NCI-H460 (cell line): Measurements from ENCODE around the gene BAHCC1. TPM values are rescaled to one million over a fixed set of nuclear protein-coding genes. Genes with fewer than 3 reads are reported as not detected.
"Not testable (repeated sequence)": the region's sequence is repeated elsewhere in the genome, so short reads cannot be mapped to it uniquely, and the experiment has no call there.

Source experiments
- DNase-seq: peaks from one replicate; pipeline ENCODE4 v3.0.0-alpha.2; 2016; ENCODE audit warnings: low read depth; ENCODE audit errors: extremely low read depth
- total RNA-seq: library from RNA; depleted of rRNA; stranded (reverse); fragments of >200 nt; shearing (Covaris generic); gene quantifications from 2 replicates; pipeline ENCODE4 v1.2.3, GENCODE V29; 2014

Gene BAHCC1
- total RNA-seq, 1 experiment from 2014 or later, result 6.7 TPM

- no peak for DNase-seq
These were observed 29.1 kb downstream of the BAHCC1 start for GRCh38 chr17:81424151-81425017.

DNA sequence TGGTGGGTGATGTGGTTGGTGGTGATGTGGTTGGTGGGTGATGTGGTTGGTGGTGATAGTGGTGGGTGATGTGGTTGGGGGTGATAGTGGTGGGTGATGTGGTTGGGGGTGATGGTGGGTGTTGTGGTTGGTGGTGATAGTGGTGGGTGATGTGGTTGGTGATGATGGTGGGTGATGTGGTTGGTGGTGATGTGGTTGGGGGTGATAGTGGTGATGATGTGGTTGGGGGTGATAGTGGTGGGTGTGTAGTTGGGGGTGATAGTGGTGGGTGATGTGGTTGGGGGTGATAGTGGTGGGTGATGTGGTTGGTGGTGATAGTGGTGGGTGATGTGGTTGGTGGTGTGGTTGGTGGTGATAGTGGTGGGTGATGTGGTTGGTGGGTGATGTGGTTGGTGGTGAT lies 29.8 kb downstream of the BAHCC1 start:
- not testable (repeated sequence) for DNase-seq

GRCh38 chr17:81425716-81426392 lies 30.6 kb downstream of the BAHCC1 start:
- DNase-seq, result not testable (repeated sequence)

DNA sequence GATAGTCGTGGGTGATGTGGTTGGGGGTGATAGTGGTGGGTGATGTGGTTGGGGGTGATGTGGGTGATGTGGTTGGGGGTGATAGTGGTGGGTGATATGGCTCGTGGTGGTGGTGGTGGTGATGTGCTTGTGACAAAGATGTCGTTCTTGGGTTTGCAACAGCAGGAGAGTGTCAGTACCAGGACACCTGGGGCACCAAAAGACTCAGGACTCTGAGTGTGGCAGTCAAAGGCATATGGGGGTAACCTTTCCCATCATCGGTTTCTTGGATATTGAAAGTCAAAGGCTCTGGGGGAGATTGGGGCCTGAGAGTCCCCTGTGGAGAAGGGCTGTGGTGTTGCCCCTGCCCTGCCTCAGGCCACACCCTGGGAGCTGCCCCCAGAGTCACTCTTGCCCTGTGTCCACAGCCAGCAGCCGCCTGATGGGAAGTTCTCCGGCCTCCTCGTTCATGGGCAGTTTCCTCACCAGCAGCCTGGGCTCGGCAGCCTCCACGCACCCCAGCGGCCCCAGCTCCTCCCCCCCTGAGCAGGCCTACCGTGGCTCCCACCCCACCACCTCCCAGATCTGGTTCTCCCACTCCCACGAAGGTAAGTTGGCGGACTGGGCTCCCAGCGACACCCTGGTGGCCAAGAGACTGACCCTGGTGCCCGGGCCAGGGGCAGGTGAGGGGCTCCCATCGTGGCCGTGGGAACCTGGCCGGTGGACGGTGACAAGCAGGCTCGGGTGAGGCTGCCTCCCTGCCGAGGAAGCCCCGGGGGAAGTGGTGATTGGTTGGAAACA lies 31.3 kb downstream of the BAHCC1 start:
- DNase-seq, result no peak

GRCh38 chr17:81427173-81428120 lies 32.2 kb downstream of the BAHCC1 start:
- DNase-seq, result no peak

DNA sequence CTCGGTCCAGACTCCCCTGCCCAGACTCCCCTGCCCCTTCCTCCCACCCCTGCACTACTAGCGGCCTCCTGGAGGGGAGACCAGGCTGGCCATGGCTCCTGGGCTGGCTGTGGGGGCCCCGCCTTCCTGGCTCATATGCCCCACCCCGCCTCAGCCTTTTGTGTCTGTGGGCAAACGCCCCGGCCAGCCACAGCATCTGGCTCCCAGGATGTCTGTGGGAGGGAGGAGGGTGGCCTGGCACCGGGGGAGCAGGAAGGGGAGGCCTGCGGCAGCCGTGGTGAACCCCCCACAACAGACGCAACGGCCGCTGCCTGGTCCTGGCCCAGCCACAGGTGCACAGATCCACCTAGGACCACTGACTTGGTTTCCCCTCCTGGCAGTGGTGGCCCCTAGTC lies 32.9 kb downstream of the BAHCC1 start:
- no peak for DNase-seq

- DNase-seq, result no peak
These were observed 33.3 kb downstream of the BAHCC1 start for GRCh38 chr17:81428516-81428915.

GRCh38 chr17:81428948-81429774 lies 33.9 kb downstream of the BAHCC1 start:
- DNase-seq, result peak; percentile 53

GRCh38 chr17:81429821-81430551 lies 34.7 kb downstream of the BAHCC1 start:
- no peak for DNase-seq

DNA sequence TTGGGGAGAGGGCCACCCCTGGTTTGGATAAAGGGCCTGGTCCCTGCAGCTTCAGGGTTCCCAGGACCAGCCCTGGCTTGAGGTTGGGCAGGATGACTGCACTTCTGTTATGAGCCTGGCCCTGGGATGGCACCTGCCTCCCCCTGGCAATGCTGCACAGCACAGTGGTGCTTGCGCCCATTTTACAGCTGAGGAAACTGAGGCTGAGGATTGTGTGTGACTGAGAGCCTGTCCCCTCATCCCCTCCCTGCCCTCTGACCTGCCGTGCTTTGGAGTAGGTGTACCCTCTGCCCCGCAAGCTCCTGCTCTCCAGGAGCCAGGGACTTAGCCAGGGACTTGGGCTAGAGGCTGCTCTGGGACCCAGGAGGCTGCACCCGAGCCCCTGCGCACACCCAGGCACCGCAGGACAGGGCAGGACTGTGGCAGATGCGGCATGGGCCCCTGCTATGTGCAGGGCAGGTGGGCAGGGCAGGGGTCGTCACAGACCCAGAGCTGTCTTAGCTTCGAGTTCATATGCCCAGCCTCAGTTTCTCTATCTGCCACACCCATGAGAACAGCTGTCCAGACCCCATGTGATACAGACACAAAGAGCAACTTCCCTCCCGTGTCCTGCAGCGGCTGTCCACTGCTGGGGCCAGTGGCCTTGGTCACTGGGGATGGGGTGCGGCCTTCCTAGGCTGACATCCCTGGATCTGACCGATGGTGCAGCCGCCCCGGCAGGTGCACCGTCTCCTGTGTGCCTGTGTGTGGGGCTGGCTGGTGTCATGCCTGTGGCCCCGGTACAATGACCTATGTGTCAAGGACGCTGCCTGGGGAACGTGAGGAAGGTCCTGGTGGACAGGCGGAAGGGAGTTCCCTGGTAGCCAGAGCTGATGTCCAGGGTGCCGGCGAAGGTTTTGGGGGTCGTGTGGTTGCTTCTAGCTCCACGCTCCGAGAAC lies 36.6 kb downstream of the BAHCC1 start:
- no peak for DNase-seq

- no peak for DNase-seq
These were observed 37.7 kb downstream of the BAHCC1 start for GRCh38 chr17:81432941-81433340.

DNA sequence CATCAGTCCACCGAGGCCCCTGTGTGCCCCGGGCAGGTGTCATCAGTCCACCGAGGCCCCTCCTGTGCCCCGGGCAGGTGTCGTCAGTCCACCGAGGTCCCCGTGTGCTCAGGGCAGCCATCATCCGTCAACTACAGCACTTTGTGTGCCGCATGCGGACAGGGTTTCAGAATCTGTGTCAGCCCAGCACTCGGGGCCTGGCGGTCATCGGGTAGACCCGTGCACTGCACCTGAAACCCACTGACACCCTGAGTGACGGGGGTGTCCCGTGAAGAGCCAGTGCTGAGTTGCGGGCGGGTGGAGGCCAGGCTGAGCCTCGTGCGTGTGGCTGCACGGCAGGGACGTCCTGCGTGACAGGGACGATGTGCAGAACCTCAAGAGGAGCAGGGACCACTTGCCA lies 38.4 kb downstream of the BAHCC1 start:
- no peak for DNase-seq

GRCh38 chr17:81434072-81434471 lies 38.8 kb downstream of the BAHCC1 start:
- DNase-seq, result no peak

DNA sequence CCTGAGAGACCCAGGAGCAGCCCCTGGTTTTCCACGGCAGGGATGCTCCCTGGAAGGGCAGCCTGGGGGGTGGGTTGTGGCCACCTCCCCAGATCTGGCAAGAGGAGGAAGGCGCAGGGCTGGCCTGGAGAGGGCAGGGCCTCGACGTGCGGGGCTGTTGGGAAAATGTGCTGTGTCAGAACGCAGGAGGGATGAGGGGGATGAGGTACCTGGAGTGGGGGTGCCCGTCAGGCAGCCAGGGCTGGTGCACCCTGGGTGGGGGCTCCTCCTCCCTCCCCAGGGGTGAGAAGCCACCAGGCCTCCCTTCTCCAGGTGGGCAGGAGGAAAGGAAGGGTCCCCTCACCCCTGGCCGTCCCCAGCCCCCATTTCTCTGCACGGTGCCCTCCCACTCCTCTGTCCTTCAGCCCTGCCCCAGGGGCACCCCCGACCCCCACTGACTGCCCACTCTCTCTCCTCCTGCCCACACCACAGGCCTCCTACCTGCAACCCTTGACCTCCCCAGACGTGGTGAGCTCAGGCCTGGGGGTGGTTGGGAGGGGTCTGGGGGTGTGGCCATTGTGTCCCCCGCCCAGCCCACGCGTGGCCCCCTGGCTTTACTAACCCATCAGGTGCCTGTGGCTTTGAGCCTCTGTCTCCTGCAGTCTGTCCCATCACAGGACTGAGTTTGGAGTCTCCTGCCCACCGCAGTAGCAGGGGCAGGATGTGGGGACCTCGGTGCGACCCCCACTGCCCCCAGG lies 39.6 kb downstream of the BAHCC1 start:
- no peak for DNase-seq

DNA sequence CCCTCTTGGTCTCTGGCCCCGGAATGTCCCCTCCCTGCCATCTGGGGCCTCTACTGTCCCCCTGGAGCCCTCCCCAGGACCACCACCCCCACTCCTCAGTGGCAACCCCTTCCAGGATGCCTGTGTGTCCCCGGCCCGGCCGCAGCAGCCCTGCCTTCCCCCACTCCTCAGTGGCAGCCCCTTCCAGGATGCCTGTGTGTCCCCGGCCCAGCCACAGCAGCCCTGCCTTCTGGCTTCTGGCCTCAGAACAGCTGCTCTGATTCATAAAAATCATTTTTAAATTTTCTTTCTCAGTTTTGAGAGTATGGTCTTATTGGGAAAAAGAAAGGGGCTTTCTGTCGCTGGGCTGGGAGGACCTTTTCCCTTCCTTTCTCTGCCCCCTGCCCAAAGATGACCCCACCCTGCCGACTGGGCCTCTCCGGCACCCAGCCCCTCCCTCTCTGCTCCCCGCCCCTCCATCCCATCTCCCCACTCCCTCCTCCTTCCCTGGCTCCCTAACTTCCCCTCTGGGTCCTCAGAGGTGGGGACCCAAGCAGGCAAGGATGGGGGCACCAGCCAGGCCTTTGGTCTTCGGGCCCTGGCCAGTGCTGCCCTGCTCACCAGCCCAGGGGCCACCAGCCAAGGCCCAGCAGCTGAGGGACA lies 40.5 kb downstream of the BAHCC1 start:
- no peak for DNase-seq

DNA sequence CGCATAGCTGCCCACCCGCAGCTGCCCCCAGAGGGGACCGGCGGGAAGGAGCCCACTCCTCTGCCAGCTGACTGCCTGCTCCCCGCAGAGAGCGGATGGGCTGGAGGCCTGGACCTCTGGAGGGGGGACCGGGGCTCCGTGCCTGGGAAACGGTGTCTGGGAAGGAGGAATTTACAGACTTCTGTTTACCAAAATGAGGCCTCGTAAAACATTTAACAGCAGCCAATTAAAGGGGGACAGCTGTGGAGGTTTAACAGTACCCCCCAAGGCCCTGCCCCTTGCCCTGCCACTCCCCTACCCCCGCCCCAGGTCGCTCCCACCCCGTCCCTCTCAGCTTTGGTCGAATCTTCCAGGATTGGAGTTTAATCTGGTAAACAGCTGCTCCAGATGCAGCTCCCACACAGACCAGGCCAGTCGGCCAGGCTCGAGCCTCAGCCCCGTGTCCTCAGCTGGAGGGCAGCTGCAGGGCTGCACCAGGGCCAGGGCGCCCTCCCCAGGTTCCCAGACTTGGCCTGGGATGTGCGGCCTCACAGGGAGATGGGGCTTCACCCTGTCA lies 41.1 kb downstream of the BAHCC1 start:
- DNase-seq, result no peak
